HG03135 (cell line): ENCODE measurements around the gene EHMT1.

ENCODE experiments used
- ATAC-seq: cut with Tn5 transposase; IDR thresholded peaks from one replicate; pipeline ENCODE4 v1.9.1; 2021; ENCODE audit warnings: mild to moderate bottlenecking, moderate library complexity; ENCODE audit not compliant: unreplicated experiment

EHMT1 gene

GRCh38 chr9:137643921-137644320 lies 25.1 kb downstream of the EHMT1 start:
- no peak for ATAC-seq

- ATAC-seq = no peak
Measured at GRCh38 chr9:137645211-137645610, 26.4 kb downstream of the EHMT1 start.

- no peak for ATAC-seq
Measured at GRCh38 chr9:137646341-137646740, 27.5 kb downstream of the EHMT1 start.

GRCh38 chr9:137647096-137647714 lies 28.4 kb downstream of the EHMT1 start:
- no peak for ATAC-seq

GRCh38 chr9:137648396-137648795 lies 29.6 kb downstream of the EHMT1 start:
- ATAC-seq = no peak

- ATAC-seq = no peak
Measured at GRCh38 chr9:137649553-137649952, 30.7 kb downstream of the EHMT1 start.

- ATAC-seq = no peak
Measured at GRCh38 chr9:137650259-137650658, 31.5 kb downstream of the EHMT1 start.

GRCh38 chr9:137650779-137651178 lies 32.0 kb downstream of the EHMT1 start:
- no peak for ATAC-seq

GRCh38 chr9:137656416-137656815 lies 37.6 kb downstream of the EHMT1 start:
- ATAC-seq = no peak

GRCh38 chr9:137657606-137658005 lies 38.8 kb downstream of the EHMT1 start:
- ATAC-seq = no peak

GRCh38 chr9:137658781-137659180 lies 40.0 kb downstream of the EHMT1 start:
- no peak for ATAC-seq

GRCh38 chr9:137660144-137660543 lies 41.3 kb downstream of the EHMT1 start:
- ATAC-seq = no peak

- no peak for ATAC-seq
Measured at GRCh38 chr9:137663584-137663983, 44.8 kb downstream of the EHMT1 start.

GRCh38 chr9:137664676-137665075 lies 45.9 kb downstream of the EHMT1 start:
- no peak for ATAC-seq

- no peak for ATAC-seq
Measured at GRCh38 chr9:137665226-137665625, 46.4 kb downstream of the EHMT1 start.

- no peak for ATAC-seq
Measured at GRCh38 chr9:137665697-137666512, 47.1 kb downstream of the EHMT1 start.

- no peak for ATAC-seq
Measured at GRCh38 chr9:137666513-137666822, 47.7 kb downstream of the EHMT1 start.

- no peak for ATAC-seq
Measured at GRCh38 chr9:137666955-137667670, 48.3 kb downstream of the EHMT1 start.

- no peak for ATAC-seq
Measured at GRCh38 chr9:137668203-137668602, 49.4 kb downstream of the EHMT1 start.

- ATAC-seq = no peak
Measured at GRCh38 chr9:137669261-137669672, 50.5 kb downstream of the EHMT1 start.

GRCh38 chr9:137670391-137671195 lies 51.8 kb downstream of the EHMT1 start:
- no peak for ATAC-seq
